Esophagus muscularis mucosa (tissue), 4 donors: Measurements from ENCODE around the gene IP6K2. TPM values are rescaled to one million over a fixed set of nuclear protein-coding genes. Genes with fewer than 3 reads are reported as not detected.

Experiments
- DNase-seq: peaks from one replicate; pipeline ENCODE4 v3.0.0-alpha.2; 2017; ENCODE audit errors: extremely low spot score
- H3K27ac ChIP-seq, 4 donors: fragments of 200-600 bp; sonication (generic); replicated peaks in 1 of 4; 1 replicate in 3 of 4; 2 replicates in 1 of 4; pipeline ENCODE4 v1.5.1; 2016 to 2019; ENCODE audit warnings: mild to moderate bottlenecking in 1 of 4
- H3K27me3 ChIP-seq, 4 donors: fragments of 200-600 bp; sonication (generic); one replicate each; pipeline versions ENCODE4 v1.5.1 to v1.6.0; 2016 to 2019
- H3K36me3 ChIP-seq, 4 donors: fragments of 200-600 bp; sonication (generic); one replicate each; pipeline ENCODE4 v1.5.1; 2016 to 2019
- H3K4me1 ChIP-seq, 4 donors: fragments of 200-600 bp; sonication (generic); one replicate each; pipeline ENCODE4 v1.5.1; 2016 to 2019
- H3K4me3 ChIP-seq, 4 donors: fragments of 200-600 bp; sonication (generic); 1 replicate in 2 of 4; 2 replicates in 2 of 4; pipeline ENCODE4 v1.5.1; 2016 to 2019; ENCODE audit warnings: mild to moderate bottlenecking in 4 of 4, moderate library complexity in 1 of 4
- H3K9me3 ChIP-seq, 4 donors: fragments of 200-600 bp; sonication (generic); 1 replicate in 3 of 4; 2 replicates in 1 of 4; pipeline ENCODE4 v1.5.1; 2016 to 2019
- CTCF ChIP-seq, 3 experiments: fragments of 200-600 bp in 2 of 3; fragments of 450-650 bp in 1 of 3; sonication (generic) in 2 of 3; IDR thresholded peaks; one replicate each; pipeline ENCODE4 v1.5.1; 2017 to 2019; ENCODE audit warnings: antibody characterized with exemption in 3 of 3, mild to moderate bottlenecking in 2 of 3, moderate library complexity in 1 of 3
- EP300 ChIP-seq: sonication (generic); formaldehyde crosslinking; IDR thresholded peaks from one replicate; pipeline ENCODE4 v1.6.1; 2017; ENCODE audit warnings: antibody characterized with exemption
- POLR2A ChIP-seq: fragments of 450-650 bp; IDR thresholded peaks from one replicate; pipeline ENCODE4 v1.6.1; 2017; ENCODE audit warnings: antibody characterized with exemption, moderate library complexity, mild to moderate bottlenecking, low read depth
- POLR2AphosphoS5 ChIP-seq, 2 donors: sonication (generic); formaldehyde crosslinking; IDR thresholded peaks; one replicate each; pipeline ENCODE4 v1.6.1; 2017; ENCODE audit warnings: antibody characterized with exemption in 2 of 2
- WGBS: methylation state at CpG from one replicate; pipeline ENCODE4 v1.1.5; 2018; 5-methylcytosine and 5-hydroxymethylcytosine counted together
- intact Hi-C: fragments of 100-400 bp; cut with DNase I; formaldehyde crosslinking; loops from one replicate; pipeline ENCODE4 v1.15.1; 2023
- small RNA-seq, 3 donors: library from RNA; depleted of rRNA; stranded (forward); fragments of <200 nt; gene quantifications; one replicate each; pipeline ENCODE3, GENCODE V24; 2016
- total RNA-seq, 4 donors: library from RNA; depleted of rRNA; stranded (reverse); fragments of >200 nt; gene quantifications; one replicate each; pipeline versions ENCODE4 v1.1.0 to v1.2.1, GENCODE V29; 2016

The IP6K2 gene
- total RNA-seq, 4 donors from 2014 or later, result 31.0 to 57.5 (median 41.2) TPM

- WGBS, result 88% methylated on average over 27 of the region's 38 CpGs
- Histone ChIP-seq H3K27ac (no peak overlapping the region), H3K36me3 (no peaks in the 10 kb centered on the region), H3K9me3 (no peaks in the 10 kb centered on the region), H3K4me3 (no peak overlapping the region), H3K27me3 (no peaks in the 10 kb centered on the region), H3K4me1 (peaks cover 10 to 12% (median 11%) of the 10 kb centered on the region in 4 donors)
- no peak for DNase-seq
- intact Hi-C loops, result no loop called here
- no peak for TF ChIP-seq POLR2A
- no peak for TF ChIP-seq CTCF (IDR thresholded peaks at IDR 0.05)
- no peak for TF ChIP-seq POLR2AphosphoS5 (IDR thresholded peaks at IDR 0.05)
- no peak for TF ChIP-seq EP300
Measured at GRCh38 chr3:48639944-48640606, 76.9 kb downstream of the IP6K2 start.

Small RNA genes within 50 kb of the gene (small RNA-seq; reads per million reads assigned to genes)
- gene AC141002.1, result 0 reads per million in 3 donors

Other genes starting within 250 kb of the IP6K2 start
- gene SHISA5, start 213.0 kb downstream of the IP6K2 start, total RNA-seq, result 100 to 1,000 TPM; 101 to 158 (median 148) TPM
- gene PFKFB4, start 160.4 kb downstream of the IP6K2 start, total RNA-seq, result 1 to 10 TPM; 1.8 to 2.9 (median 1.9) TPM
- not detected for gene UCN2, start 153.4 kb downstream of the IP6K2 start, total RNA-seq
- gene COL7A1, start 121.9 kb downstream of the IP6K2 start, total RNA-seq, result 1 to 10 TPM; 1.2 to 2.9 (median 2.1) TPM
- gene UQCRC1, start 107.6 kb downstream of the IP6K2 start, total RNA-seq, result 100 to 1,000 TPM; 265 to 340 (median 295) TPM
- not detected for gene TMEM89, start 95.5 kb downstream of the IP6K2 start, total RNA-seq
- 10 to 100 TPM in 2 of 4 donors, 1 to 10 TPM in 2; 6.1 to 11.7 (median 8.8) TPM for gene SLC26A6, start 81.8 kb downstream of the IP6K2 start, total RNA-seq
- 1 to 10 TPM in 1 of 4 donors, under 1 TPM in 3; 0.33 to 1.3 (median 0.63) TPM for gene CELSR3, start 54.3 kb downstream of the IP6K2 start, total RNA-seq
- 10 to 100 TPM; 18.9 to 34.7 (median 29.1) TPM for gene NCKIPSD, start 31.3 kb downstream of the IP6K2 start, total RNA-seq
- 10 to 100 TPM; 30.7 to 43.3 (median 34.2) TPM for gene PRKAR2A, start 130.7 kb upstream of the IP6K2 start, total RNA-seq
- 10 to 100 TPM; 13.3 to 34.6 (median 21.8) TPM for gene SLC25A20, start 181.7 kb upstream of the IP6K2 start, total RNA-seq
- gene ARIH2, start 201.6 kb upstream of the IP6K2 start, total RNA-seq, result 100 to 1,000 TPM in 1 of 4 donors, 10 to 100 TPM in 3; 78.9 to 109 (median 97.5) TPM